Measurements from ENCODE around the gene PLOD2.

The PLOD2 gene

GRCh38 chr3:146165877-146166276 lies 4.9 kb upstream of the PLOD2 start:
- no peak for FAIRE-seq

GRCh38 chr3:146164971-146165769 lies 4.2 kb upstream of the PLOD2 start:
- no peak for FAIRE-seq

GRCh38 chr3:146164506-146164905 lies 3.5 kb upstream of the PLOD2 start:
- FAIRE-seq = no peak

GRCh38 chr3:146164071-146164470 lies 3.1 kb upstream of the PLOD2 start:
- no peak for FAIRE-seq

- FAIRE-seq = no peak
These were observed 2.6 kb upstream of the PLOD2 start for GRCh38 chr3:146163584-146163983.

- no peak for FAIRE-seq
These were observed 1.6 kb upstream of the PLOD2 start for GRCh38 chr3:146162561-146162960.

GRCh38 chr3:146161663-146162002 lies 649 bp upstream of the PLOD2 start:
- FAIRE-seq = no peak

- FAIRE-seq = no peak
These were observed 542 bp downstream of the PLOD2 start for GRCh38 chr3:146160321-146160963.

- no peak for FAIRE-seq
These were observed 1.2 kb downstream of the PLOD2 start for GRCh38 chr3:146159616-146160320.

- FAIRE-seq = no peak
These were observed 1.9 kb downstream of the PLOD2 start for GRCh38 chr3:146159037-146159436.

GRCh38 chr3:146157325-146158060 lies 3.5 kb downstream of the PLOD2 start:
- no peak for FAIRE-seq

- FAIRE-seq = no peak
These were observed 4.2 kb downstream of the PLOD2 start for GRCh38 chr3:146156666-146157314.

GRCh38 chr3:146156095-146156494 lies 4.9 kb downstream of the PLOD2 start:
- no peak for FAIRE-seq

GRCh38 chr3:146154995-146155394 lies 6.0 kb downstream of the PLOD2 start:
- FAIRE-seq = no peak

GRCh38 chr3:146154316-146154715 lies 6.7 kb downstream of the PLOD2 start:
- no peak for FAIRE-seq

GRCh38 chr3:146153429-146153828 lies 7.6 kb downstream of the PLOD2 start:
- no peak for FAIRE-seq

- FAIRE-seq = no peak
These were observed 8.2 kb downstream of the PLOD2 start for GRCh38 chr3:146152834-146153233.

- FAIRE-seq = no peak
These were observed 12.5 kb downstream of the PLOD2 start for GRCh38 chr3:146148468-146148931.

GRCh38 chr3:146145642-146146041 lies 15.3 kb downstream of the PLOD2 start:
- no peak for FAIRE-seq

- no peak for FAIRE-seq
These were observed 18.2 kb downstream of the PLOD2 start for GRCh38 chr3:146142757-146143156.

GRCh38 chr3:146139586-146140110 lies 21.3 kb downstream of the PLOD2 start:
- FAIRE-seq = no peak

GRCh38 chr3:146138902-146139301 lies 22.1 kb downstream of the PLOD2 start:
- FAIRE-seq = no peak
